ENCODE measurements around the gene PELI1.

Gene PELI1

GRCh38 chr2:64144057-64145013, at the start of gene PELI1:
Gene PELI1, minus strand, starts transcription at chr2:64144420. Its CDS starts 36,110 bp downstream, at chr2:64108310.
- DNase-seq = peak; percentile 99

- DNase-seq = no peak
Observed at GRCh38 chr2:64193491-64193890, 49.3 kb upstream of the PELI1 start.

GRCh38 chr2:64192664-64193105, 48.5 kb upstream of the PELI1 start:
- no peak for DNase-seq

GRCh38 chr2:64192125-64192479, 47.9 kb upstream of the PELI1 start:
- no peak for DNase-seq

GRCh38 chr2:64189586-64189985, 45.4 kb upstream of the PELI1 start:
- DNase-seq = no peak

- DNase-seq = no peak
Observed at GRCh38 chr2:64189167-64189566, 44.9 kb upstream of the PELI1 start.

GRCh38 chr2:64186699-64187605, 42.7 kb upstream of the PELI1 start:
- peak; percentile 60 for DNase-seq

- peak; percentile 42 for DNase-seq
Observed at GRCh38 chr2:64179582-64180321, 35.5 kb upstream of the PELI1 start.

- DNase-seq = no peak
Observed at GRCh38 chr2:64177315-64177714, 33.1 kb upstream of the PELI1 start.

- DNase-seq = no peak
Observed at GRCh38 chr2:64175419-64176197, 31.4 kb upstream of the PELI1 start.

GRCh38 chr2:64173156-64174135, 29.2 kb upstream of the PELI1 start:
- DNase-seq = no peak

GRCh38 chr2:64168756-64169155, 24.5 kb upstream of the PELI1 start:
- no peak for DNase-seq

- DNase-seq = no peak
Observed at GRCh38 chr2:64168201-64168600, 24.0 kb upstream of the PELI1 start.

- DNase-seq = no peak
Observed at GRCh38 chr2:64166637-64167420, 22.6 kb upstream of the PELI1 start.

GRCh38 chr2:64166212-64166611, 22.0 kb upstream of the PELI1 start:
- no peak for DNase-seq

- DNase-seq = no peak
Observed at GRCh38 chr2:64165706-64166105, 21.5 kb upstream of the PELI1 start.

GRCh38 chr2:64164629-64165028, 20.4 kb upstream of the PELI1 start:
- DNase-seq = no peak

- DNase-seq = no peak
Observed at GRCh38 chr2:64162516-64162915, 18.3 kb upstream of the PELI1 start.

- no peak for DNase-seq
Observed at GRCh38 chr2:64157792-64158191, 13.6 kb upstream of the PELI1 start.

GRCh38 chr2:64153811-64154210, 9.6 kb upstream of the PELI1 start:
- DNase-seq = no peak
